ENCODE data around the gene THBD.

THBD gene

DNA sequence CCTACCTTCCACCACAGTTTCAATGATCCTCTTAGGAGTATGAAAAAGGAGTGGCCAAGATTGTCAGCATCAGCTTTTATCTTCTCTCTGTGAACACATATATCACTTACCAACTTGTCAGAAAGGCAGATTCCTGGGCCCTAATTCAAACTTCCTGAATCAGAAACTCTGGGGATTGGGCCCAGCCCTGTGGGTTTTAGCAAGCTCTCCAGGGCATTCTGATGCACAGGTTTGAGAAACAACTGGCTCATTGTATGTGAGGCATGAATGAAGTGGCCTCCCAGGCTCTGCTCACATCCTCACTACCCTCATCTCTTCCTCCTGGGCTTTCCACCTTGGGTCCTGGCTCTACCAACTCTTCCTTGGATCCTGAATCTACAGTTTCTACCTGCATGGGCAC, 13.2 kb upstream of the THBD start:
- DNase-seq (ENCODE audit: low read depth in 1 of 2, low spot score in 1 of 2) = no peak

- DNase-seq (ENCODE audit: low read depth in 1 of 2, low spot score in 1 of 2) = no peak
Measured at GRCh38 chr20:23061734-23062561, 12.5 kb upstream of the THBD start.

DNA sequence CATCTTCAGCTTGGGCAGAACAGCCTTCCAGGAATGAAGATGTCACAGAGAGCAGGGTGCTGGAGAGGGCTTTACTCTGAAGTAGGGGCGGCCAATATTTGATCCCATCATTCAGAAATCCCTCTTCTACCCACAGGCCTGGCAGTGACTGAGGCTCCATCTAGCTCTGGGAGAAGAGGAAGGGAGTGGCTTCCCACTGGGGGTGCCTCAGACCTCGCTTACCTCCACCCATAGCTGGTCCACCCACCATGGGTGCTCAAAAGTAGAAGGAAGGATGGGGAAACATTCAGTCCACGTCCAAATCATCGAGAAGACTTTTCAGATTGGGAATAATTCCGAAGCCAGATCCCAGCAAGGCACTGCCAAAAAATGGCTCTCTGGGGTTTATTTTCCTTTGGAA, 11.8 kb upstream of the THBD start:
- DNase-seq (ENCODE audit: low read depth in 1 of 2, low spot score in 1 of 2) = no peak

GRCh38 chr20:23060629-23061028, 11.2 kb upstream of the THBD start:
- no peak for DNase-seq (ENCODE audit: low read depth in 1 of 2, low spot score in 1 of 2)

- no peak for DNase-seq (ENCODE audit: low read depth in 1 of 2, low spot score in 1 of 2)
Measured at GRCh38 chr20:23059846-23060245, 10.4 kb upstream of the THBD start.

- no peak for DNase-seq (ENCODE audit: low read depth in 1 of 2, low spot score in 1 of 2)
Measured at GRCh38 chr20:23059001-23059400, 9.5 kb upstream of the THBD start.

- no peak for DNase-seq (ENCODE audit: low read depth in 1 of 2, low spot score in 1 of 2)
Measured at GRCh38 chr20:23058240-23058639, 8.8 kb upstream of the THBD start.

DNA sequence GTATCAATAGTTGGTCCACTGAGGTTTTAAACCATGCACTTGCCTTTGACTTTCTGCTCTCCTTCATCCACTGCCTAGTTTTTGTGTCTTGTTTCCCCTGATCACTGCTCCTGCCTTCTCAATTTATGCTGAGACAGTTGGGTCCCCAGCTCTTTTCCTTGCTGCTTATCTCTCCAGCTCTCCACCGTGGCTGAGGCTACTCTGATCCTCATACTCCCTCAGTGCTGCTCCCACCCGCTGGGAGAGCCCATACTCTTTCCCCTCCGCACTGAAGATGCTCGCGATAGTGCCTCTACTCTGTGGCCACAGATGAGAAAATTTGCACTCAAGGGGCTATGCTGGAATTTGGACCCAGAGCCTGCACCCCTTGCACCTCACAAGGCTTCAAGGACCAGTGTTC, 3.4 kb upstream of the THBD start:
- DNase-seq (ENCODE audit: low read depth in 1 of 2, low spot score in 1 of 2) = no peak

GRCh38 chr20:23050847-23051627, 1.6 kb upstream of the THBD start:
- DNase-seq (ENCODE audit: low read depth in 1 of 2, low spot score in 1 of 2) = no peak

GRCh38 chr20:23050076-23050838, 785 bp upstream of the THBD start:
- DNase-seq (ENCODE audit: low read depth in 1 of 2, low spot score in 1 of 2) = no peak

DNA sequence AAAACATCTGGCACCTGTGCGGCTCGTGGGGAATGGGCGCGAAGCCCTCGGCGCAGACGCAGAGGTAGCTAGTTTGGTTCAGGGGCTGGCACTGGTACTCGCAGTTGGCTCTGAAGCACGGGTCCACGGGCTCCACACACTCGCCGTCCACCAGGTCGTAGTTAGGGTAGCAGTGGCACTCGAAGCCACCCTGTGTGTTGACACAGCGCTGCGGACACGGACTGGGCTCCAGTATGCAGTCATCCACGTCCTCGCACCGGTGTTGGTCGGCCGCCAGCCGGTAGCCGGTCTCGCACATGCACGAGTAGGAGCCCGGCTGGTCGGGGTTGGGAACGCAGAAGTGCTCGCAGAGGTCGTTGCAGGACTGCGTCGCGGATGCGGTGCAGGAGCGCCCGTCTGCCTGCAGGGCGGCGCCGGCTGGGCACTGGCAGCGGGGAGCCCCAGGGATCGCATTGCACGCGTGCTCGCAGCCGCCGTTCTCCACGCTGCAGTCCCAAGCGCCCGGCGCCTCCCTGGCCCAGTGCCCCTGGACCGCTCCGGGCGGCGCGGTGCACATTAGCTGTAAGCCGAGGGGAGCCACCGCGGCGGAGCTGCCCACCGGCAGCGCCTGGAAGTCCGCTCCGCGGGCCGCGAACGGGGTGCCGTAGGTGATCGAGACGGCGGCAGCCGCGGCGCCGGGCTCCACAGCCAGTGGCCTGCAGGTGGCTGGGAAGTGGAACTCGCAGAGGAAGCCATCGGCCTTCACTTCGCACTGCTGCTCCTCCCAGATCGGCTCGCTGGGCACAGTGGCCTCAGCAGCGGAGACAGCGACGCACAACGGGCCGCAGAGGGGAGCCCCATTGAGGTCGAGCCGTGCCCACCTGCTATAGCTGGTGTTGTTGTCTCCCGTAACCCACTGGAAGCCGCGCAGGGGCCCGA, 930 bp downstream of the THBD start:
- no peak for DNase-seq (ENCODE audit: low read depth in 1 of 2, low spot score in 1 of 2)

DNA sequence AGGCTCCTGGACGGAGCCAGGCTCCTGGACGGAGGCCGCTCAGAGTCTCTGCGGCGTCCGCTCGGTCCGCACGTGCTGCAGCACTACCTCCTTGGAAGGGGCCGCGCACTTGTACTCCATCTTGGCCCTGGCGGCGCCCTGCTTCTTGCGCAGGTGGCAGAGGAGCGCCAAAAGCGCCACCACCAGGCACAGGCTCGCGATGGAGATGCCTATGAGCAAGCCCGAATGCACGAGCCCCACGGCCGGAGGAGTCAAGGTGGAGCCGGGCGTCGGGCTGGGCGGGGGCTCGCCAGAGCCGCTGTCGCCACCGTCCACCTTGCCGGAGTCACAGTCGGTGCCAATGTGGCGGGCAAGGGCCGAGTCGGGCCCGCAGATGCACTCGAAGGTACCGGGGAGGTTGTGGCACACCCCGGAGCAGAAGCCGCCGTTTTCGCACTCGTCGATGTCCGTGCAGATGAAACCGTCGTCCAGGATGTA, 1.7 kb downstream of the THBD start:
- DNase-seq (ENCODE audit: low read depth in 1 of 2, low spot score in 1 of 2) = no peak

- DNase-seq (ENCODE audit: low read depth in 1 of 2, low spot score in 1 of 2) = no peak
Measured at GRCh38 chr20:23047001-23047737, 2.3 kb downstream of the THBD start.

- DNase-seq (ENCODE audit: low read depth in 1 of 2, low spot score in 1 of 2) = no peak
Measured at GRCh38 chr20:23046431-23046830, 3.0 kb downstream of the THBD start.

GRCh38 chr20:23043376-23043775, 6.1 kb downstream of the THBD start:
- DNase-seq (ENCODE audit: low read depth in 1 of 2, low spot score in 1 of 2) = no peak

DNA sequence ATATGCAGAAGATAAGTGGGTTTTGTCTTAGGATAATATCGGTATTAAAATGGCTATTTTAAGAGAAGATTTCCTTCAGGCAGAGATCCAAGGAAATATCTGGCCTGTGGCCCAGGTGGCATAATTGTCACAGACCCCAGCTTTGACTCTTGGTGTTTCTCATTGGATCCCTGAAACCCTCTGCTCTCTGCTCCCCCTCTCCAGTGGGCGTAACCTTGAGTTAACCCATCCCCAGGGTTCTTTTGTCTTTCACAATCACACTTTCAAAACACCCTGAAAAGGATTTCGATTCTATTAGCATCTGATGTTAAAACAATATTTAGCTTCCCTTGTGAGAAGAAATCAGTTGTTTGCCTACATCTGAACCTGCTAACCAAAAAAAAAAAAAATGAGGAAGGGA, 7.2 kb downstream of the THBD start:
- DNase-seq (ENCODE audit: low read depth in 1 of 2, low spot score in 1 of 2) = no peak

GRCh38 chr20:23039885-23040508, 9.5 kb downstream of the THBD start:
- DNase-seq (ENCODE audit: low read depth in 1 of 2, low spot score in 1 of 2) = no peak

DNA sequence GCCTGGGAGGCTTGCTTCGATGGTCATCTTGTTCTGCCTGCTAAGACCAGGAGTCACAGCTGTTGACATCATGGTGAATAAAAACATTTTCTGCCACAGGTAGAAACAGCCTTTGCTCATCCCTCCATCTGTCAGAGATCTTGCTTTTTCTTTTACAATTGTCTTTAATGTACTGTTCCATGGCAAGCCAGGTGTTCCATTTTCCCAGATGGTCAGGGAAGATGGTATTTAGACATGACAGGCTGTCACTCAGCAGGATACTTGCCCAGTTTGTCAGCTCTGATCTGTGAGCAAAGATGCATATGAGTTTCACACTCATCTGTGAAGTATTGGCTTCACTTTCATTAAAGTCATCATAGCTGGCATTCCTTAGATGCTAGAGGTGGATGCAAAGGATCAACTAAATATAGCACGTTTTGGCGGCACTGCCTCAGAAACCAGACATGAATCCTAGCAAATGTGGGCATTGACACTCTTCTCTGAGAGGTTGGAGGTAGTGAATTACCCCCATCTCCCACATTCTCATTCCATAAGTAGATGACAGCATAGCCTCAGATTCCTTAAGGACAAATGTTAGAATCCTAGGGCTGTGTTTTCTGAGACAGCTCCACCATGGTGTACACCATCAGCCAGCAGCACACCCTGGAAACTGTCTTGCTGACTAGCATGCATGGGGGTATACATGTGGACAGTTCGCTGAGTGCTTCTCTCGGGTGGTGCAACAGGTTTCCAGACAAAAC, 10.2 kb downstream of the THBD start:
- DNase-seq (ENCODE audit: low read depth in 1 of 2, low spot score in 1 of 2) = no peak

DNA sequence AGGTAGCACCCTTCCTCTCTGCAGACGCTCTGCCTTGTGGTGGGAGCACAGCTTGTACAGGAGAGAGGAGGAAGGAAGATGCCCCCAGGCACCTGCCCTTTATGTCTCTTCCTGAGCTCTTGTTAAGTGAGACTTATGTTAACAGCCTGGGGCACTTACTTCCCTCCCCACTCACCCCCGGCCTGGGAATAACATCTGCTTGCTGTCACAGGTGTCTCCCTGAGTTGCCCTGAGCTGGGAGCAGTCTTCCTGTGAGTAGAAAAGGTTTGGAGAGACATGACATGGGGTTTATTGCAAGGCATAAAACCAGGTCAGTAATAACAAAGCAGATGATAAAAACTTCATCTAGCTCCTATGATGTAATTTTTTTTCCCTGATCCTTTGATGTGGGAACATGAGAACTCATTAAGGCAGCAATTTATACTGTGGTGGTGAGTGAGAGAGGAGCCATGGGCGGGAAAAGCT, 12.4 kb downstream of the THBD start:
- no peak for DNase-seq (ENCODE audit: low read depth in 1 of 2, low spot score in 1 of 2)
